Progenitor cell of endocrine pancreas (in vitro differentiated cells): Measurements from ENCODE around the gene TMEM190. TPM values are rescaled to one million over a fixed set of nuclear protein-coding genes. Genes with fewer than 3 reads are reported as not detected.
A peak's percentile ranks its signal among the peaks of the same experiment; 100 is the strongest.
"Not testable (repeated sequence)": the region's sequence is repeated elsewhere in the genome, so short reads cannot be mapped to it uniquely, and the experiment has no call there.

ENCODE experiments used
- DNase-seq: peaks from one replicate; pipeline ENCODE4 v3.0.0; 2021; ENCODE audit warnings: low spot score; ENCODE audit not compliant: unreplicated experiment
- H3K27ac Mint-ChIP-seq: 2 replicates; pipeline ENCODE4 v1.8.0; 2021; ENCODE audit warnings: mild to moderate bottlenecking, moderate library complexity, mixed read lengths
- H3K27me3 Mint-ChIP-seq: 2 replicates; pipeline ENCODE4 v1.8.0; 2021; ENCODE audit warnings: mixed read lengths
- H3K36me3 Mint-ChIP-seq: 2 replicates; pipeline ENCODE4 v1.8.0; 2022; ENCODE audit warnings: mixed read lengths; ENCODE audit not compliant: insufficient read depth
- H3K4me1 Mint-ChIP-seq: 2 replicates; pipeline ENCODE4 v1.8.0; 2021; ENCODE audit warnings: low read depth, mixed read lengths
- H3K4me3 Mint-ChIP-seq: 2 replicates; pipeline ENCODE4 v1.8.0; 2021; ENCODE audit warnings: low read depth, mild to moderate bottlenecking, moderate library complexity, mixed read lengths
- H3K9me3 Mint-ChIP-seq: 2 replicates; pipeline ENCODE4 v1.8.0; 2021; ENCODE audit warnings: low read depth, mixed read lengths
- CTCF ChIP-seq: fragments of 200-600 bp; sonication (generic); IDR thresholded peaks from one replicate; pipeline ENCODE4 v1.5.0; 2021; ENCODE audit warnings: antibody characterized with exemption, mild to moderate bottlenecking; ENCODE audit not compliant: unreplicated experiment
- total RNA-seq: library from RNA; stranded (reverse); gene quantifications from 2 replicates; pipeline ENCODE4 v1.2.1, GENCODE V29; 2021

Gene TMEM190
- total RNA-seq, 1 donor from 2014 or later, result 2.3 TPM

- DNase-seq, result no peak
- Mint-ChIP-seq H3K4me1 (peaks cover 25% of the 10 kb centered on the region), H3K27me3 (no peaks in the 10 kb centered on the region), H3K9me3 (no peaks in the 10 kb centered on the region), H3K36me3 (peaks cover 7% of the 10 kb centered on the region), H3K4me3 (no peak overlapping the region), H3K27ac (no peak overlapping the region)
- TF ChIP-seq CTCF, result no peak
Observed at GRCh38 chr19:55391702-55392615, 15.3 kb downstream of the TMEM190 start.

- Mint-ChIP-seq H3K4me3 (no peak overlapping the region), H3K9me3 (no peaks in the 10 kb centered on the region), H3K27ac (no peak overlapping the region), H3K4me1 (peaks cover 16% of the 10 kb centered on the region), H3K36me3 (peaks cover 7% of the 10 kb centered on the region), H3K27me3 (no peaks in the 10 kb centered on the region)
- DNase-seq, result no peak
- TF ChIP-seq CTCF, result no peak
Observed at GRCh38 chr19:55392820-55393761, 16.5 kb downstream of the TMEM190 start.

- H3K9me3 Mint-ChIP-seq, result no peaks in the 10 kb centered on the region
- H3K27ac Mint-ChIP-seq, result peak overlapping the region; percentile 7
- TF ChIP-seq CTCF, result no peak
- DNase-seq, result no peak
- peaks cover 10% of the 10 kb centered on the region for H3K36me3 Mint-ChIP-seq
- no peak overlapping the region for H3K4me3 Mint-ChIP-seq
- H3K27me3 Mint-ChIP-seq, result no peaks in the 10 kb centered on the region
- H3K4me1 Mint-ChIP-seq, result peaks cover under 1% of the 10 kb centered on the region
Observed at GRCh38 chr19:55398200-55398925, 21.7 kb downstream of the TMEM190 start.

- H3K27ac Mint-ChIP-seq, result no peak overlapping the region
- TF ChIP-seq CTCF, result no peak
Observed at GRCh38 chr19:55400281-55401087, 23.9 kb downstream of the TMEM190 start.

GRCh38 chr19:55401390-55401789 is 24.8 kb downstream of the TMEM190 start:
- H3K9me3 Mint-ChIP-seq, H3K27ac Mint-ChIP-seq, H3K27me3 Mint-ChIP-seq, DNase-seq, H3K4me1 Mint-ChIP-seq, H3K4me3 Mint-ChIP-seq: not testable (repeated sequence)
- H3K36me3 Mint-ChIP-seq, result peaks cover 17% of the 10 kb centered on the region

More at GRCh38 chr19:55400281-55401087, 23.9 kb downstream of the TMEM190 start:
- DNase-seq, result no peak
- H3K4me1 Mint-ChIP-seq, result peaks cover under 1% of the 10 kb centered on the region
- peaks cover 10% of the 10 kb centered on the region for H3K36me3 Mint-ChIP-seq
- H3K9me3 Mint-ChIP-seq, result no peaks in the 10 kb centered on the region
- H3K4me3 Mint-ChIP-seq, result no peak overlapping the region
- H3K27me3 Mint-ChIP-seq, result no peaks in the 10 kb centered on the region
